HEK293 (cell line): Measurements from ENCODE around the gene FGFR3.

Experiments used
- CTCF ChIA-PET: fragments of 350-600 bp; formaldehyde crosslinking; extraction: SDS; loops from one replicate; lab custom pipeline; 2021; ENCODE audit warnings: antibody characterized with exemption; lab: Yijun Ruan, JAX
- POLR2A ChIA-PET: fragments of 300-600 bp; formaldehyde crosslinking; extraction: SDS; loops from one replicate; lab custom pipeline; 2020; ENCODE audit warnings: antibody characterized with exemption, inconsistent platforms; lab: Yijun Ruan, JAX
- H3K27ac ChIP-seq: fragments of 200-500 bp; sonication (Bioruptor generic); 2 replicates; pipeline ENCODE4 v1.5.1; 2014; ENCODE audit warnings: low read depth, low read length, control low read depth, inconsistent platforms; ENCODE audit errors: extremely low read depth
- H3K36me3 ChIP-seq, 2 experiments: fragments of 200-500 bp in 1 of 2; sonication (Bioruptor generic) in 1 of 2; 1 replicate in 1 of 2; 2 replicates in 1 of 2; pipeline ENCODE4 v1.5.1; 2014 to 2017; ENCODE audit warnings: inconsistent platforms in 2 of 2, low read length in 2 of 2; ENCODE audit not compliant: control insufficient read depth in 2 of 2, insufficient read depth in 1 of 2
- H3K4me1 ChIP-seq: fragments of 200-500 bp; sonication (Bioruptor generic); 2 replicates; pipeline ENCODE4 v1.5.1; 2014; ENCODE audit warnings: mild to moderate bottlenecking, low read length, inconsistent platforms; ENCODE audit not compliant: control insufficient read depth, insufficient read depth
- H3K4me3 ChIP-seq: 2 replicates; pipeline ENCODE4 v1.5.1; 2011; ENCODE audit warnings: low read depth, mild to moderate bottlenecking, control low read depth, low read length, moderate library complexity
- H3K9me3 ChIP-seq: fragments of 200-500 bp; sonication (Bioruptor generic); 2 replicates; pipeline ENCODE4 v1.5.1; 2014; ENCODE audit warnings: low read depth, low read length, inconsistent platforms; ENCODE audit not compliant: control insufficient read depth, insufficient read depth
- BCL11A ChIP-seq: fragments of 450-650 bp; formaldehyde crosslinking; IDR thresholded peaks from 2 replicates; pipeline ENCODE4 v1.5.1; 2016; ENCODE audit warnings: low read depth, missing biosample characterization, missing genetic modification characterization
- BCL11B ChIP-seq: fragments of 450-650 bp; formaldehyde crosslinking; IDR thresholded peaks from 2 replicates; pipeline ENCODE4 v1.5.1; 2016; ENCODE audit warnings: low read depth, missing biosample characterization, missing genetic modification characterization
- GLIS2 ChIP-seq: fragments of 450-650 bp; formaldehyde crosslinking; IDR thresholded peaks from 2 replicates; pipeline ENCODE4 v1.5.1; 2016; ENCODE audit warnings: missing biosample characterization, missing genetic modification characterization
- OVOL3 ChIP-seq: fragments of 450-650 bp; formaldehyde crosslinking; IDR thresholded peaks from 2 replicates; pipeline ENCODE4 v1.5.1; 2016; ENCODE audit warnings: missing biosample characterization, missing genetic modification characterization
- ZBTB7A ChIP-seq: fragments of 450-650 bp; formaldehyde crosslinking; IDR thresholded peaks from 2 replicates; pipeline ENCODE4 v1.5.1; 2016; ENCODE audit warnings: low read depth, missing biosample characterization, missing genetic modification characterization
- ZNF146 ChIP-seq: fragments of 450-650 bp; formaldehyde crosslinking; IDR thresholded peaks from 2 replicates; pipeline ENCODE4 v1.5.1; 2016; ENCODE audit warnings: missing biosample characterization, missing genetic modification characterization
- ZNF202 ChIP-seq: fragments of 450-650 bp; formaldehyde crosslinking; IDR thresholded peaks from 2 replicates; pipeline ENCODE4 v1.5.1; 2016; ENCODE audit warnings: missing biosample characterization, missing genetic modification characterization, borderline replicate concordance
- ZNF426 ChIP-seq: fragments of 450-650 bp; formaldehyde crosslinking; IDR thresholded peaks from 2 replicates; pipeline ENCODE4 v1.5.1; 2017; ENCODE audit warnings: missing biosample characterization, missing genetic modification characterization, mild to moderate bottlenecking, inconsistent platforms, moderate library complexity
- ZNF529 ChIP-seq: fragments of 450-650 bp; formaldehyde crosslinking; IDR thresholded peaks from 2 replicates; pipeline ENCODE4 v1.5.1; 2017; ENCODE audit warnings: missing genetic modification characterization, missing biosample characterization; ENCODE audit not compliant: insufficient replicate concordance
- ZNF548 ChIP-seq: fragments of 450-650 bp; formaldehyde crosslinking; IDR thresholded peaks from 2 replicates; pipeline ENCODE4 v1.5.1; 2016; ENCODE audit warnings: missing biosample characterization, missing genetic modification characterization
- ZNF585B ChIP-seq: fragments of 450-650 bp; formaldehyde crosslinking; IDR thresholded peaks from 2 replicates; pipeline ENCODE4 v1.5.1; 2016; ENCODE audit warnings: missing biosample characterization, missing genetic modification characterization
- ZNF626 ChIP-seq: fragments of 450-650 bp; sonication (Bioruptor Pico); formaldehyde crosslinking; IDR thresholded peaks from 2 replicates; pipeline ENCODE4 v1.5.1; 2018; ENCODE audit warnings: missing biosample characterization, missing genetic modification characterization, inconsistent platforms
- ZNF629 ChIP-seq: fragments of 450-650 bp; formaldehyde crosslinking; IDR thresholded peaks from 2 replicates; pipeline ENCODE4 v1.5.1; 2017; ENCODE audit warnings: missing biosample characterization, missing genetic modification characterization
- ZNF664 ChIP-seq: fragments of 450-650 bp; formaldehyde crosslinking; IDR thresholded peaks from 2 replicates; pipeline ENCODE4 v1.5.1; 2016; ENCODE audit warnings: missing biosample characterization, missing genetic modification characterization
- TF ChIP-seq, protein P1 (sequence below): fragments of 450-650 bp; formaldehyde crosslinking; IDR thresholded peaks from 2 replicates; pipeline ENCODE4 v1.5.1; 2016; ENCODE audit warnings: missing biosample characterization, missing genetic modification characterization
- TF ChIP-seq, protein P2 (sequence below): fragments of 450-650 bp; formaldehyde crosslinking; IDR thresholded peaks from 2 replicates; pipeline ENCODE4 v1.5.1; 2016; ENCODE audit warnings: missing biosample characterization, missing genetic modification characterization
- TF ChIP-seq, protein P3 (sequence below): fragments of 450-650 bp; formaldehyde crosslinking; IDR thresholded peaks from 2 replicates; pipeline ENCODE4 v1.5.1; 2016; ENCODE audit warnings: missing biosample characterization, missing genetic modification characterization, borderline replicate concordance
- TF ChIP-seq, protein P4 (sequence below): fragments of 450-650 bp; formaldehyde crosslinking; IDR thresholded peaks from 2 replicates; pipeline ENCODE4 v1.5.1; 2016; ENCODE audit warnings: missing biosample characterization, missing genetic modification characterization
- TF ChIP-seq, protein P5 (sequence below): fragments of 450-650 bp; formaldehyde crosslinking; IDR thresholded peaks from 2 replicates; pipeline ENCODE4 v1.5.1; 2017; ENCODE audit warnings: missing biosample characterization, missing genetic modification characterization

FGFR3 gene

DNA sequence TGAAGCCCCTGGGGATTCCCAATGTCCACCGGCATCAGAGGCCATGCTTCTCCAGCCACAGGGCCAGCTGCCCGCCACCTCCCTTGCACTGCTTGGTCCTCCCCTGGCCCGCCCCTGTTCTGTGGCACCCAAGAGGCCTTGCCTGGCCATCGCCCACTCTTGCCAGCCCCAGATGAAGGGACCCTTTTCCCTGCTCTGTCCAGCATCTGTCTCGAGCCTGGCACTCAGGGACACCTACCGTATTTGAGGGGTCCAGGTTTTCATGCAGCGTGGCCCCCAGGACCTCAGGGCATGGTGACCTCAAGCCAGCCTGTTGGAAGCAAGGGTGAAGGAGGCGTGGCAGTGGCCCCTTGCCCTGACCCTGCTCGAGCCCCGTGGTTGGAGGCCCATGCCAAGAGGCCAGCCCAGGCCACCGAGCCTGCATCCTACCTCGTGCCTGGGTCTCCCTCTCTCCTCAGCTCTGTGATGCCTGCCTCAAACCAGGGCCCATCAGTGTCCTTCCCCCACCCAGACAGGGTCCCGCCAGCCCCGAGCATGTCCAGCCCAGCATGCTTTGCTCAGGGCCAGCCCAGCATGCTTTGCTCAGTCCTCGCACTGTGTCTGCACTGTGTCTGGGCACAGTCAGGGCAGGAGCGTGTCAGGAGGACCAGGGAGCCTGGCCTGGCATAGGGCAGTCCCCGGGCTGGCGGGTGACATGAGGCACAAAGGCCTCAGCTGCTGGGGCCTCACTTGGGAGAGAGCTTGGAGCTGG lies 14.3 kb upstream of the FGFR3 start (continued):
- TF ChIP-seq, protein P1, sequence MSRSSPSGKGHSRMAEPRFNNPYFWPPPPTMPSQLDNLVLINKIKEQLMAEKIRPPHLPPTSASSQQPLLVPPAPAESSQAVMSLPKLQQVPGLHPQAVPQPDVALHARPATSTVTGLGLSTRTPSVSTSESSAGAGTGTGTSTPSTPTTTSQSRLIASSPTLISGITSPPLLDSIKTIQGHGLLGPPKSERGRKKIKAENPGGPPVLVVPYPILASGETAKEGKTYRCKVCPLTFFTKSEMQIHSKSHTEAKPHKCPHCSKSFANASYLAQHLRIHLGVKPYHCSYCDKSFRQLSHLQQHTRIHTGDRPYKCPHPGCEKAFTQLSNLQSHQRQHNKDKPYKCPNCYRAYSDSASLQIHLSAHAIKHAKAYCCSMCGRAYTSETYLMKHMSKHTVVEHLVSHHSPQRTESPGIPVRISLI, result no peak
- no peak for TF ChIP-seq GLIS2 (tag by site-specific recombination)
- no peak for TF ChIP-seq ZNF629
- TF ChIP-seq, all 188 proteins: peak for 0

DNA sequence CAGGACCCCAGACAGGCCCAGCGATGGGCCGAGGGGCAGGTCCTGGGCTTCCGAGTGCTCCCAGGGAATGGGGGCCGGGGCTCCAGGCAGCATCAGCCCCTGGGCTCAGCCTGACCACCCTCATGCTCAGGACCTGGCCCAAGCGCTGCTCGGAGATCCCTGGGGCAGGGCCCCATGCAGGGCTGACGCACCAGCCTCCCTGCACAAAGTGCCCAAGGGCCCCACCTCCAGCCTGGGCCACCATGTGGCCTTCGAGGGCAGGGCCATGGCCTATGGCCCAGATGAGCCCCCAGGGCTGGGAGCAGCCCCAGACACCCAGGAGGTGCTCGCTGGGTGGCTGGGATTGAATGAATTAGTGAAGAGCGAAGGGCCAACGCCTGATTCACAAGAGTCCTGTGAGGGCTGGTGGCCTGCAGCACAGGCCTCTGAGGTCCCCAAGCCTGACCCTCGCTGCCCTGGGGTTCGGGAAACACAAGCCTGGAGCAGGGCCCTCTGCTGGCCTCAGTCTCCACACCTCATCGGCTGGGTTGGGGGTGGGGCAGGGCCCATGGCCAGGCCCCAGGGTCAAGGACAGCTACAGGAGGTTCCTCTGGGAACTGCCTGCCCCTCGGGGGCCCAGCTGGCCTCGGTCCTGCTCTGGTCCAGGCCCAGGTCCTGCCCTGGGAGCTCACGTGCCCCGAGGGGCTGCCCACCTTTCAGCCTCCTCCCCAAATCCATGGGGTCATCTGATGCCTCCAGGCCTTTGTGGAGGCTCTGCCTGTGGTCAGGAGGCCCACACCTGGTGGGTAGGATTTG lies 13.3 kb upstream of the FGFR3 start:
- POLR2A ChIA-PET, result no interaction called here
- Histone ChIP-seq H3K27ac (no peak overlapping the region), H3K4me1 (no peaks in the 10 kb centered on the region), H3K4me3 (no peak overlapping the region), H3K9me3 (no peaks in the 10 kb centered on the region), H3K36me3 (no peaks in the 10 kb centered on the region)
- CTCF ChIA-PET, result interaction anchor here (0.7 to 1.2 kb wide), 4 partner anchors 12 to 28 kb away, joined by 3 to 4 read pairs (median 3); no protein-coding TSS in a partner anchor
- no peak for TF ChIP-seq ZNF529 (tag by site-specific recombination)
- no peak for TF ChIP-seq ZNF146 (tag by site-specific recombination)
- TF ChIP-seq ZBTB7A (tag by site-specific recombination), result no peak
- no peak for TF ChIP-seq ZNF626 (tag by site-specific recombination)
- TF ChIP-seq, protein P2, sequence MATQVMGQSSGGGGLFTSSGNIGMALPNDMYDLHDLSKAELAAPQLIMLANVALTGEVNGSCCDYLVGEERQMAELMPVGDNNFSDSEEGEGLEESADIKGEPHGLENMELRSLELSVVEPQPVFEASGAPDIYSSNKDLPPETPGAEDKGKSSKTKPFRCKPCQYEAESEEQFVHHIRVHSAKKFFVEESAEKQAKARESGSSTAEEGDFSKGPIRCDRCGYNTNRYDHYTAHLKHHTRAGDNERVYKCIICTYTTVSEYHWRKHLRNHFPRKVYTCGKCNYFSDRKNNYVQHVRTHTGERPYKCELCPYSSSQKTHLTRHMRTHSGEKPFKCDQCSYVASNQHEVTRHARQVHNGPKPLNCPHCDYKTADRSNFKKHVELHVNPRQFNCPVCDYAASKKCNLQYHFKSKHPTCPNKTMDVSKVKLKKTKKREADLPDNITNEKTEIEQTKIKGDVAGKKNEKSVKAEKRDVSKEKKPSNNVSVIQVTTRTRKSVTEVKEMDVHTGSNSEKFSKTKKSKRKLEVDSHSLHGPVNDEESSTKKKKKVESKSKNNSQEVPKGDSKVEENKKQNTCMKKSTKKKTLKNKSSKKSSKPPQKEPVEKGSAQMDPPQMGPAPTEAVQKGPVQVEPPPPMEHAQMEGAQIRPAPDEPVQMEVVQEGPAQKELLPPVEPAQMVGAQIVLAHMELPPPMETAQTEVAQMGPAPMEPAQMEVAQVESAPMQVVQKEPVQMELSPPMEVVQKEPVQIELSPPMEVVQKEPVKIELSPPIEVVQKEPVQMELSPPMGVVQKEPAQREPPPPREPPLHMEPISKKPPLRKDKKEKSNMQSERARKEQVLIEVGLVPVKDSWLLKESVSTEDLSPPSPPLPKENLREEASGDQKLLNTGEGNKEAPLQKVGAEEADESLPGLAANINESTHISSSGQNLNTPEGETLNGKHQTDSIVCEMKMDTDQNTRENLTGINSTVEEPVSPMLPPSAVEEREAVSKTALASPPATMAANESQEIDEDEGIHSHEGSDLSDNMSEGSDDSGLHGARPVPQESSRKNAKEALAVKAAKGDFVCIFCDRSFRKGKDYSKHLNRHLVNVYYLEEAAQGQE (tag by site-specific recombination), result no peak
- no peak for TF ChIP-seq BCL11A (tag by site-specific recombination)
- TF ChIP-seq OVOL3 (tag by site-specific recombination), result no peak
- no peak for TF ChIP-seq ZNF426 (tag by site-specific recombination)
- TF ChIP-seq, protein P3, sequence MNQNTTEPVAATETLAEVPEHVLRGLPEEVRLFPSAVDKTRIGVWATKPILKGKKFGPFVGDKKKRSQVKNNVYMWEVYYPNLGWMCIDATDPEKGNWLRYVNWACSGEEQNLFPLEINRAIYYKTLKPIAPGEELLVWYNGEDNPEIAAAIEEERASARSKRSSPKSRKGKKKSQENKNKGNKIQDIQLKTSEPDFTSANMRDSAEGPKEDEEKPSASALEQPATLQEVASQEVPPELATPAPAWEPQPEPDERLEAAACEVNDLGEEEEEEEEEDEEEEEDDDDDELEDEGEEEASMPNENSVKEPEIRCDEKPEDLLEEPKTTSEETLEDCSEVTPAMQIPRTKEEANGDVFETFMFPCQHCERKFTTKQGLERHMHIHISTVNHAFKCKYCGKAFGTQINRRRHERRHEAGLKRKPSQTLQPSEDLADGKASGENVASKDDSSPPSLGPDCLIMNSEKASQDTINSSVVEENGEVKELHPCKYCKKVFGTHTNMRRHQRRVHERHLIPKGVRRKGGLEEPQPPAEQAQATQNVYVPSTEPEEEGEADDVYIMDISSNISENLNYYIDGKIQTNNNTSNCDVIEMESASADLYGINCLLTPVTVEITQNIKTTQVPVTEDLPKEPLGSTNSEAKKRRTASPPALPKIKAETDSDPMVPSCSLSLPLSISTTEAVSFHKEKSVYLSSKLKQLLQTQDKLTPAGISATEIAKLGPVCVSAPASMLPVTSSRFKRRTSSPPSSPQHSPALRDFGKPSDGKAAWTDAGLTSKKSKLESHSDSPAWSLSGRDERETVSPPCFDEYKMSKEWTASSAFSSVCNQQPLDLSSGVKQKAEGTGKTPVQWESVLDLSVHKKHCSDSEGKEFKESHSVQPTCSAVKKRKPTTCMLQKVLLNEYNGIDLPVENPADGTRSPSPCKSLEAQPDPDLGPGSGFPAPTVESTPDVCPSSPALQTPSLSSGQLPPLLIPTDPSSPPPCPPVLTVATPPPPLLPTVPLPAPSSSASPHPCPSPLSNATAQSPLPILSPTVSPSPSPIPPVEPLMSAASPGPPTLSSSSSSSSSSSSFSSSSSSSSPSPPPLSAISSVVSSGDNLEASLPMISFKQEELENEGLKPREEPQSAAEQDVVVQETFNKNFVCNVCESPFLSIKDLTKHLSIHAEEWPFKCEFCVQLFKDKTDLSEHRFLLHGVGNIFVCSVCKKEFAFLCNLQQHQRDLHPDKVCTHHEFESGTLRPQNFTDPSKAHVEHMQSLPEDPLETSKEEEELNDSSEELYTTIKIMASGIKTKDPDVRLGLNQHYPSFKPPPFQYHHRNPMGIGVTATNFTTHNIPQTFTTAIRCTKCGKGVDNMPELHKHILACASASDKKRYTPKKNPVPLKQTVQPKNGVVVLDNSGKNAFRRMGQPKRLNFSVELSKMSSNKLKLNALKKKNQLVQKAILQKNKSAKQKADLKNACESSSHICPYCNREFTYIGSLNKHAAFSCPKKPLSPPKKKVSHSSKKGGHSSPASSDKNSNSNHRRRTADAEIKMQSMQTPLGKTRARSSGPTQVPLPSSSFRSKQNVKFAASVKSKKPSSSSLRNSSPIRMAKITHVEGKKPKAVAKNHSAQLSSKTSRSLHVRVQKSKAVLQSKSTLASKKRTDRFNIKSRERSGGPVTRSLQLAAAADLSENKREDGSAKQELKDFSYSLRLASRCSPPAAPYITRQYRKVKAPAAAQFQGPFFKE (tag by site-specific recombination), result no peak
- TF ChIP-seq, protein P4, sequence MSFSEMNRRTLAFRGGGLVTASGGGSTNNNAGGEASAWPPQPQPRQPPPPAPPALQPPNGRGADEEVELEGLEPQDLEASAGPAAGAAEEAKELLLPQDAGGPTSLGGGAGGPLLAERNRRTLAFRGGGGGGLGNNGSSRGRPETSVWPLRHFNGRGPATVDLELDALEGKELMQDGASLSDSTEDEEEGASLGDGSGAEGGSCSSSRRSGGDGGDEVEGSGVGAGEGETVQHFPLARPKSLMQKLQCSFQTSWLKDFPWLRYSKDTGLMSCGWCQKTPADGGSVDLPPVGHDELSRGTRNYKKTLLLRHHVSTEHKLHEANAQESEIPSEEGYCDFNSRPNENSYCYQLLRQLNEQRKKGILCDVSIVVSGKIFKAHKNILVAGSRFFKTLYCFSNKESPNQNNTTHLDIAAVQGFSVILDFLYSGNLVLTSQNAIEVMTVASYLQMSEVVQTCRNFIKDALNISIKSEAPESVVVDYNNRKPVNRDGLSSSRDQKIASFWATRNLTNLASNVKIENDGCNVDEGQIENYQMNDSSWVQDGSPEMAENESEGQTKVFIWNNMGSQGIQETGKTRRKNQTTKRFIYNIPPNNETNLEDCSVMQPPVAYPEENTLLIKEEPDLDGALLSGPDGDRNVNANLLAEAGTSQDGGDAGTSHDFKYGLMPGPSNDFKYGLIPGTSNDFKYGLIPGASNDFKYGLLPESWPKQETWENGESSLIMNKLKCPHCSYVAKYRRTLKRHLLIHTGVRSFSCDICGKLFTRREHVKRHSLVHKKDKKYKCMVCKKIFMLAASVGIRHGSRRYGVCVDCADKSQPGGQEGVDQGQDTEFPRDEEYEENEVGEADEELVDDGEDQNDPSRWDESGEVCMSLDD (tag by site-specific recombination), result no peak
- TF ChIP-seq ZNF664 (tag by site-specific recombination), result no peak
- no peak for TF ChIP-seq ZNF548
- TF ChIP-seq ZNF202 (tag by site-specific recombination), result no peak
- TF ChIP-seq, protein P5, sequence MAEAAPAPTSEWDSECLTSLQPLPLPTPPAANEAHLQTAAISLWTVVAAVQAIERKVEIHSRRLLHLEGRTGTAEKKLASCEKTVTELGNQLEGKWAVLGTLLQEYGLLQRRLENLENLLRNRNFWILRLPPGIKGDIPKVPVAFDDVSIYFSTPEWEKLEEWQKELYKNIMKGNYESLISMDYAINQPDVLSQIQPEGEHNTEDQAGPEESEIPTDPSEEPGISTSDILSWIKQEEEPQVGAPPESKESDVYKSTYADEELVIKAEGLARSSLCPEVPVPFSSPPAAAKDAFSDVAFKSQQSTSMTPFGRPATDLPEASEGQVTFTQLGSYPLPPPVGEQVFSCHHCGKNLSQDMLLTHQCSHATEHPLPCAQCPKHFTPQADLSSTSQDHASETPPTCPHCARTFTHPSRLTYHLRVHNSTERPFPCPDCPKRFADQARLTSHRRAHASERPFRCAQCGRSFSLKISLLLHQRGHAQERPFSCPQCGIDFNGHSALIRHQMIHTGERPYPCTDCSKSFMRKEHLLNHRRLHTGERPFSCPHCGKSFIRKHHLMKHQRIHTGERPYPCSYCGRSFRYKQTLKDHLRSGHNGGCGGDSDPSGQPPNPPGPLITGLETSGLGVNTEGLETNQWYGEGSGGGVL, result no peak
- TF ChIP-seq BCL11B, result no peak
- TF ChIP-seq ZNF585B, result no peak
